Globus pallidus (tissue), 1 donor: ENCODE measurements around the gene GAGE12J.
"Not testable (repeated sequence)": the region's sequence is repeated elsewhere in the genome, so short reads cannot be mapped to it uniquely, and the experiment has no call there.

Experiments
- DNase-seq: peaks from one replicate; pipeline ENCODE4 v3.0.0-alpha.2; 2015; ENCODE audit warnings: low spot score

Gene GAGE12J

GRCh38 chrX:49310371-49310770 is 11.5 kb upstream of the GAGE12J start:
- DNase-seq = no peak

DNA sequence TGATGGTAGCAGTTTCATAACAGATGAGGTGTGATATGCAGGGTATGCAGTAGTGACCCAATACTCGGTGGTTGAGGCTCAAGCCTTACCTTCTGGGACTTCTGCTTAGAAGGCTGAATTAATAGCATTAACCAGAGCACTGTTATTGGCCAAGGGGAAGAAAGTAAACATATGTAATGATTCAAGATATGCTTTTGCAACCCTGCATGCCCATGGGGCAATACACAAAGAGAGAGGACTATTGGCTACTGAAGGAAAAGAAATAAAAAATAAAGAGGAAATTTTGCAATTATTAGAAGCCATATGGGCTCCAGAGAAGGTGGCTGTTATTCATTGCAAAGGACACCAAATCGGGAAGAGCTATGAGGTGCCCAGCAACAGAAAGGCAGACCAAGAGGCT is 9.7 kb upstream of the GAGE12J start:
- no peak for DNase-seq

- no peak for DNase-seq
Observed at GRCh38 chrX:49316085-49316484, 5.8 kb upstream of the GAGE12J start.

DNA sequence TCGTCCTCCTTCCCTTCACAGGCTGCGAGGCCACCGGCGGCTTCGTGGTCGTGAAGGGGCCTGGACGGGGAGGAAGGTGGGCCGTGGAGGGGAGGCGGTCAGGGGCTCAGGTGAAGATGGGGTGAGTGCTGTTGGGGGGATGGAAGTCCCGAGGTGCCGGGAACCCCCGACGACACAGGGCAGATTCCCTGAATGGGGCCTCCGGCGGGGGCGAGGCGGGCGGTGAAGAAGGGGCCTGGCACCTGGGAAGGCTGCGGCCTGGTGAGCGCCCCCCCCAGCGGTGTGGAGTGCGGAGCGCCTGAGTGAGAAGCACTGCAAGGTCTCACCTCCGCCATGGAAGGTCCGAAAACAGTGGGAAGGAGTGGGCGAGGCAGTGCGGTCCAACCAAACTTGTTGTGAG is 429 bp downstream of the GAGE12J start:
- DNase-seq = not testable (repeated sequence)

DNA sequence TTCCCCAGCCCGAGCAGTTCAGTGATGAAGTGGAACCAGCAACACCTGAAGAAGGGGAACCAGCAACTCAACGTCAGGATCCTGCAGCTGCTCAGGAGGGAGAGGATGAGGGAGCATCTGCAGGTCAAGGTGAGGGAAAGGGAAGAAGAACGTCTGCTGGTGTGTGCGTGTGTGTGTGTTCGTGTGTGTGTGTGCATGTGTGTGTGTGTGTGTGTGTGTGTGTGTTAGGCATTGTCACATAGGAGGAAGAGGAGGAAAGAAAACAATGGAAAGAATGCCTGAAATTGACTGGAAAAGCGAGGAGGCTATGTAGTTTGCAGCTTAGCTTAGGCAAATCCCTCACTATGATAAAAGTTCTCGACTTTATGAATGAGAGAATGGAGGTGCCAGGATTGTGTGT is 1.9 kb downstream of the GAGE12J start:
- DNase-seq = not testable (repeated sequence)

GRCh38 chrX:49330421-49330820 is 8.6 kb downstream of the GAGE12J start:
- not testable (repeated sequence) for DNase-seq

DNA sequence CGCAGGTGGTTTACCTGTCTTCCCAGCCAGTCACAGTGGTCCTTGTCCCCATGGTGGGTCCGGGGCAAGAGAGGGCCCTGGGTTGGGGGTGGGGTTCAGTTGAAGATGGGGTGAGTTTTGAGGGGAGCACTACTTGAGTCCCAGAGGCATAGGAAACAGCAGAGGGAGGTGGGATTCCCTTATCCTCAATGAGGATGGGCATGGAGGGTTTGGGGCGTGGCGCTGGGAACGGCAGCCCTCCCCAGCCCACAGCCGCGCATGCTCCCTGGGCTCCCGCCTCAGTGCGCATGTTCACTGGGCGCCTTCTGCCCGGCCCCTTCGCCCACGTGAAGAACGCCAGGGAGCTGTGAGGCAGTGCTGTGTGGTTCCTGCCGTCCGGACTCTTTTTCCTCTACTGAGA is 9.4 kb downstream of the GAGE12J start, which contains the start of gene GAGE13:
Gene GAGE13 (plus strand): TSS at position 301 of the 400 bp plus-strand sequence. CDS start 1,156 bp downstream, outside the sequence.
- not testable (repeated sequence) for DNase-seq

- DNase-seq = not testable (repeated sequence)
Observed at GRCh38 chrX:49331841-49332240, 10.0 kb downstream of the GAGE12J start.

DNA sequence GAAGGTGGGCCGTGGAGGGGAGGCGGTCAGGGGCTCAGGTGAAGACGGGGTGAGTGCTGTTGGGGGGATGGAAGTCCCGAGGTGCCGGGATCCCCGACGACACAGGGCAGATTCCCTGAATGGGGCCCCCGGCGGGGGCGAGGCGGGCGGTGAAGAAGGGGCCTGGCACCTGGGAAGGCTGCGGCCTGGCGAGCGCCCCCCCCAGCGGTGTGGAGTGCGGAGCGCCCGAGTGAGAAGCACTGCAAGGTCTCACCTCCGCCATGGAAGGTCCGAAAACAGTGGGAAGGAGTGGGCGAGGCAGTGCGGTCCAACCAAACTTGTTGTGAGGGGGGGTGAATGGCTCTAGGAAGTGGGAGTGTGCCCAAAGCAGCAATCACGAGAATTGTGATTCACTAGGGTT is 19.6 kb downstream of the GAGE12J start:
- not testable (repeated sequence) for DNase-seq

GRCh38 chrX:49344496-49345175 is 22.8 kb downstream of the GAGE12J start:
- not testable (repeated sequence) for DNase-seq

DNA sequence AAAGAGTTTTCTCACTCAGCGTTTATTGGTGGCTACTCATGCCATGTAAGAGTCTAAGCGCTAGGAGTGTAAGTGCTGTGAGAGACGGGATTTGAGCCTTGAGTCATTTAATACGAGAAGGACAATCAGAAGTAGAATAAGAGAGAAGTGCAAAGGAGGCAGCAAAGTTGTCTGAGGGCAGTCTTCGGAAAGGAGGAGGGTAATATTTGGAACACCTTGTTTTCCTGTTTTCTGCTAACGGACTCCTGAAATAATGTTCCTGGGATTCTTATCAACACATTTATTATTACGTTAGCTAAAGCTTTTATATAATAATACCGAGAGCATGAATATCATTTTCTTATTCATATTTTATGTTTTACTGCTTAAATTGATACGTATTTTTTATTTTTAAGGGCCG is 23.6 kb downstream of the GAGE12J start:
- DNase-seq = not testable (repeated sequence)

- DNase-seq = not testable (repeated sequence)
Observed at GRCh38 chrX:49346150-49346549, 24.3 kb downstream of the GAGE12J start.
